Left ventricle myocardium inferior (tissue), 1 donor: ENCODE data around the gene ATP2A3. TPM values are rescaled to one million over a fixed set of nuclear protein-coding genes. Genes with fewer than 3 reads are reported as not detected.

Experiments
- DNase-seq: peaks from one replicate; pipeline ENCODE4 v3.0.0-alpha.2; 2020
- H3K27ac ChIP-seq: fragments of 200-600 bp; replicated peaks from 2 replicates; pipeline ENCODE4 v1.8.0; 2021
- H3K27me3 ChIP-seq: fragments of 200-600 bp; 2 replicates; pipeline ENCODE4 v1.8.0; 2021; ENCODE audit warnings: low read depth
- H3K36me3 ChIP-seq: fragments of 200-600 bp; 2 replicates; pipeline ENCODE4 v1.8.0; 2021
- H3K4me1 ChIP-seq: fragments of 200-600 bp; 2 replicates; pipeline ENCODE4 v1.8.0; 2021
- H3K4me3 ChIP-seq: fragments of 200-600 bp; 2 replicates; pipeline ENCODE4 v1.8.0; 2021; ENCODE audit warnings: mild to moderate bottlenecking, moderate library complexity
- H3K9me3 ChIP-seq: fragments of 200-600 bp; replicated peaks from 2 replicates; pipeline ENCODE4 v1.8.0; 2021
- intact Hi-C: fragments of 100-400 bp; cut with micrococcal nuclease; formaldehyde crosslinking; loops from one replicate; pipeline ENCODE4 v1.11.0; 2022
- total RNA-seq: library from RNA; stranded (reverse); fragmentation: NEBNext Ultra II Directional; extraction: Animal tissue kit (Norgen Biotek cat#: 25700); gene quantifications from one replicate; pipeline ENCODE4 v1.2.1, GENCODE V29; 2021
- TF ChIP-seq, protein P1 (sequence below): fragments of 200-600 bp; IDR thresholded peaks from 2 replicates; pipeline ENCODE4 v1.8.0; 2021; ENCODE audit warnings: antibody characterized with exemption, mild to moderate bottlenecking, borderline replicate concordance
- donor health status: DM: no; HTN: yes; CAD: no; lungs with severe emphysema.

ATP2A3 gene
- total RNA-seq, 1 donor from 2014 or later: 8.6 TPM

DNA sequence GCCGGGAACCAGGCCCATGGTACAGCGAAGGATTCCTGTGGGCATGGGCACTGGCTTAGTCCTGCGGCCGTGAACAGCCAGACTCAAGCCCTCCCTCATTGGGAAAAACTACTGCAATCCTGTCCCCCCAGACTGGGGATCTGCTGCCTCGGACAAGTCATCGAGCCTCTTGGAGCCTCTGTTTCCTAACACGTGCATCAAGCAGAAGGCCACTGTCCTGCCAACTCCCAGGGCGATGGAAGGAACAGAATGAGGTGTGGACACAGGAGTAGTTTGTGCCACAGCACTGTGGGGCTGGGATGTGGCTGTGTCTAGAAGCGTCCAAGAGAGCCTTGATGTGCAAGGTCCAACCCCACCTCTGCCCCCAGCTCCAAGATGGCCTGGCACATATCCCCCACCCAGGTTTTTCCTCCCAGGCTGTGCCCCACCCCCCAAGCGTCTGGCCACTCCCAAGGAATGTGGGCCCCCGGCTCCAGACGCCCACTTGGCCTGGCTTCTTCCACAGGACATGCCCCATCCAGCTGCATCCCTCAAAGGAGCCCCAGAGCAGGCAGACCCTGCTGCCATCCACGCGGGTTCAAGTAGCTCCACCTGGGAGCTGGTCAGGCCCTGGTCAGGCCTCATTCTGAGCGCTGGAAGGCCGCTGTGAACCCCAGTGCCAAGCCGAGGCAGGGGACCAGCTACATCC lies 74.8 kb downstream of the ATP2A3 start:
- H3K27me3 ChIP-seq: no peaks in the 10 kb centered on the region
- TF ChIP-seq, protein P1, sequence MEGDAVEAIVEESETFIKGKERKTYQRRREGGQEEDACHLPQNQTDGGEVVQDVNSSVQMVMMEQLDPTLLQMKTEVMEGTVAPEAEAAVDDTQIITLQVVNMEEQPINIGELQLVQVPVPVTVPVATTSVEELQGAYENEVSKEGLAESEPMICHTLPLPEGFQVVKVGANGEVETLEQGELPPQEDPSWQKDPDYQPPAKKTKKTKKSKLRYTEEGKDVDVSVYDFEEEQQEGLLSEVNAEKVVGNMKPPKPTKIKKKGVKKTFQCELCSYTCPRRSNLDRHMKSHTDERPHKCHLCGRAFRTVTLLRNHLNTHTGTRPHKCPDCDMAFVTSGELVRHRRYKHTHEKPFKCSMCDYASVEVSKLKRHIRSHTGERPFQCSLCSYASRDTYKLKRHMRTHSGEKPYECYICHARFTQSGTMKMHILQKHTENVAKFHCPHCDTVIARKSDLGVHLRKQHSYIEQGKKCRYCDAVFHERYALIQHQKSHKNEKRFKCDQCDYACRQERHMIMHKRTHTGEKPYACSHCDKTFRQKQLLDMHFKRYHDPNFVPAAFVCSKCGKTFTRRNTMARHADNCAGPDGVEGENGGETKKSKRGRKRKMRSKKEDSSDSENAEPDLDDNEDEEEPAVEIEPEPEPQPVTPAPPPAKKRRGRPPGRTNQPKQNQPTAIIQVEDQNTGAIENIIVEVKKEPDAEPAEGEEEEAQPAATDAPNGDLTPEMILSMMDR: no peak
- no peak for DNase-seq
- no peaks in the 10 kb centered on the region for H3K9me3 ChIP-seq
- H3K4me1 ChIP-seq: peaks cover 91% of the 10 kb centered on the region
- H3K27ac ChIP-seq: peak overlapping the region; percentile 82
- H3K4me3 ChIP-seq: no peak overlapping the region
- intact Hi-C loops: no loop called here
- H3K36me3 ChIP-seq: peaks cover 9% of the 10 kb centered on the region

DNA sequence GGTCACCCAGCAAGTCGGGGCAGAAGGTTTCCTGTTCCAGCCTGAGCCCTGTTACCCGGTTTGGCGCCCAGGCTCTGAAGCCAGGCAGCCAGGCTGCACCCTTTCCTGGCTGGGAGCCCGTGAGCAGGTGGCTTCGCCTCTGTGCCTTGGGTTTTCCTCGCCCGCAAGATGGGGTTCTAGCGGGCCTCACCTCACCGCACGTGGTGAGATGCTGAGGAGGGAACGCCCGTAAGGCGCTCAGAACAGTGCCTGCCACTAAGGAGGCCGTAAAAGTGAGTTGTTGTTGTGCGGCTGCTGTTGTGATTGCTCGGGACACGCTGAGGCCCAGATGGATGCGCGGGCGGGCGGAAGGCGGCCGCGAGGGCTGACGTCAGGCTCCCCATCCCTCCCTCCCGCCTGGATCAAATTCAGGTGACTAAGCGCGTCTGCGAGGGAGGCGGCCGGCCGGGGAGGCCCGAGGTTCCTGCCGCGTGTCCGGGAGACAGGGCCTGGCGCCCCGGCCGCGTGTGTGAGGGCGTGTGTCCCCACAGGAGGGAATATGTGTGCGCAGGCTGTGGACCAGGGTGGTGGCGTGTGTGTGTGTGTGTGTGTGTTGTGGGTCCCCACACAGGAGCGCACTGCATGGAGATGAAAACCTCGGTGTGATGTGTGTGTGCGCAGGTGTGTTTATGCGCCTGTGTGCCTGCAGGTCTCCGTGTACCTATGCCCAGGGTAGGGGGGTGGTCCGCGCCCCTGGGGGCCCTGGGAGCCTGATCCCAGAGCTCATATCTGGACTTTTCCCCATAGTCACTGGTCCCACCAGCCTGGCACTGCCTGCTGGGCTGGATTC lies 75.7 kb downstream of the ATP2A3 start:
- Histone ChIP-seq H3K9me3 (no peaks in the 10 kb centered on the region), H3K27ac (peak overlapping the region; percentile 82), H3K4me1 (peaks cover 82% of the 10 kb centered on the region), H3K27me3 (no peaks in the 10 kb centered on the region), H3K4me3 (peak overlapping the region; percentile 29), H3K36me3 (peaks cover 18% of the 10 kb centered on the region)
- TF ChIP-seq, protein P1: no peak
- intact Hi-C loops: no loop called here
- peak; percentile 78 for DNase-seq

DNA sequence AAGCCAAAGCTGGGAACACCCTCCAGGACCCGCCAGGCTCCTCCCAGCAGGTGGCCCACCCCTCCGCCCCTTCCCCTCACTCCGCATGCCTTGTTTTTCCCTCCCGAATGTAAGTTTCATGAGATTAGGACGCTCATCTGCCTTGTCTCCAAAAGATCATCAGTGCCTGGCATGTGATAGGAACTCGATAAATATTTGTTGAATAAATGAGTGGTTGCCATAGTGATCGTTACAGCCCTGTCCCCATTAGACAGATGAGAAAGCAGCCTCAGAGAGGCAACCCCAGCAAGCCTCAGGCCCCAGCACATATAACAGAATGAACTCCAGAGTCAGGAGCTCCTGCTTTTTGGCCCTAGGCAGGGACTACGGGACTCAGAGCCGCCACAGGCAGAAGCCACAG lies 76.4 kb downstream of the ATP2A3 start:
- intact Hi-C loops: no loop called here
- Histone ChIP-seq H3K36me3 (peaks cover 19% of the 10 kb centered on the region), H3K9me3 (no peaks in the 10 kb centered on the region), H3K27me3 (no peaks in the 10 kb centered on the region), H3K4me3 (no peak overlapping the region), H3K4me1 (peaks cover 77% of the 10 kb centered on the region), H3K27ac (peak overlapping the region; percentile 82)
- TF ChIP-seq, protein P1: no peak
- DNase-seq: no peak

DNA sequence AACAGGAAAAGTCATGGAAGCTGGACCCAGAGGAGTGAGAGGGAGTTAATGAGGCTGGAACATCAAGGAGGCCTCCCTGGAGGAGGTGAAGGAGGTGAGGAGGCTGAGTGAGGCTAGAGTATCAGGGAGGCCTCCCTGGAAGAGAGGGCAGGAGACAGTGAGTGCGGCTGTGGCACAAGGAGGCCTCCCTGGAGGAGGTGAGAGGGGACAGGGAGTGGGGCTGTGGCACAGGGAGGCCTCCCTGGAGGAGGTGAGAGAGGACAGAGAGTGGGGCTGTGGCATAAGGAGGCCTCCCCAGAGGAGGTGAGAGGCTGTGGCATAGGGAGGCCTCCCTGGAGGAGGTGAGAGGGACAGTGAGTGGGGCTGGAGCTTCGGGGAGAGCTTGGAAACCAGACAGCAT lies 76.8 kb downstream of the ATP2A3 start:
- Histone ChIP-seq H3K27ac (peak overlapping the region; percentile 82), H3K27me3 (no peaks in the 10 kb centered on the region), H3K36me3 (peaks cover 21% of the 10 kb centered on the region), H3K4me3 (no peak overlapping the region), H3K9me3 (no peaks in the 10 kb centered on the region), H3K4me1 (peaks cover 73% of the 10 kb centered on the region)
- TF ChIP-seq, protein P1: no peak
- DNase-seq: no peak
- intact Hi-C loops: no loop called here

DNA sequence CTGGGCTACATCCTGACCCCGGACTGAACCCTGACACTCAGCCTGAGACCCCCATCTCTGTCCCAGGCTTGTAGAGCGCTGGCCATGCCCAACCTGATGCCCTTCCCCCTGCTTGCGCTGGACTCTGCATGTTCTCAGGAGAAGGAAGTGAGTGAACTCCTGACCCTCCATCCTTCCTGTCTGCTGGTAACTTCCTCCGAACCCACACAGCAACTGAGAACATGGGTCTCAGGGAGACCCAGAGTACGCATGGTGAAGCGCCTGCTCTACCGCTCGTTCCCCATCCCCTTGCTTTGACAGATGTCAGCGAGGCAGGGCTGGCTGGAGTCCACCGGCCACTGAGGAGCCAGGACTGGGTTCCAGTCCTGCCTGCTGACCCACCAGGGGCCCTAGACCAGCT lies 77.5 kb downstream of the ATP2A3 start:
- H3K4me1 ChIP-seq: peaks cover 67% of the 10 kb centered on the region
- intact Hi-C loops: no loop called here
- no peak overlapping the region for H3K4me3 ChIP-seq
- no peak for DNase-seq
- H3K36me3 ChIP-seq: peaks cover 21% of the 10 kb centered on the region
- TF ChIP-seq, protein P1: no peak
- no peaks in the 10 kb centered on the region for H3K27me3 ChIP-seq
- H3K9me3 ChIP-seq: no peaks in the 10 kb centered on the region
- peak overlapping the region; percentile 82 for H3K27ac ChIP-seq
